Measurements from ENCODE around the gene LRRC18. TPM values are rescaled to one million over a fixed set of nuclear protein-coding genes. Genes with fewer than 3 reads are reported as not detected.

The LRRC18 gene
- total and polyA plus RNA-seq, 10 of the 15 experiments (the other 5 are each of a cell fraction or from before 2014, with no cell fraction given): 0.16 to 0.47 (median 0.24) TPM; not detected in 6

GRCh38 chr10:48945441-48946130 lies 5.9 kb upstream of the LRRC18 start:
- RAD21 ChIA-PET (ENCODE audit: unreplicated experiment): no interaction called here
- TF ChIP-seq TCF7 (IDR thresholded peaks at IDR 0.05; ENCODE audit: borderline replicate concordance): no peak
- TF ChIP-seq FOS (IDR thresholded peaks at IDR 0.05; ENCODE audit: borderline replicate concordance, extremely low read depth, insufficient read length): no peak
- no peak for TF ChIP-seq CEBPB (IDR thresholded peaks at IDR 0.05; ENCODE audit: borderline replicate concordance in 1 of 2, low read depth in 2 of 2, low read length in 2 of 2)
- TF ChIP-seq POLR2AphosphoS2 (IDR thresholded peaks at IDR 0.05; ENCODE audit: low read depth, low read length): no peak
- no peak for TF ChIP-seq SMAD5 (IDR thresholded peaks at IDR 0.05; ENCODE audit: low read depth)
- no peak for TF ChIP-seq PAX5 (IDR thresholded peaks at IDR 0.05; ENCODE audit: borderline replicate concordance, low read depth, low read length)
- no peak for TF ChIP-seq E4F1 (IDR thresholded peaks at IDR 0.05; ENCODE audit: borderline replicate concordance, partially characterized antibody)
- TF ChIP-seq EED (IDR thresholded peaks at IDR 0.05; ENCODE audit: low read depth): no peak
- TF ChIP-seq WRNIP1 (IDR thresholded peaks at IDR 0.05; ENCODE audit: borderline replicate concordance, low read depth, low read length): no peak
- TF ChIP-seq ZNF592 (IDR thresholded peaks at IDR 0.05): no peak
- no peak for TF ChIP-seq SPI1 (IDR thresholded peaks at IDR 0.05; ENCODE audit: borderline replicate concordance, insufficient read depth, low read depth, low read length)
- no peak for TF ChIP-seq MXI1 (IDR thresholded peaks at IDR 0.05; ENCODE audit: low read depth, low read length)
- no peak for TF ChIP-seq KDM1A (IDR thresholded peaks at IDR 0.05; ENCODE audit: borderline replicate concordance)
- no peak for TF ChIP-seq CHD2 (IDR thresholded peaks at IDR 0.05; ENCODE audit: borderline replicate concordance, low read depth, low read length)
- TF ChIP-seq BRCA1 (IDR thresholded peaks at IDR 0.05; ENCODE audit: low read depth, low read length): no peak
- TF ChIP-seq SRF (IDR thresholded peaks at IDR 0.05; ENCODE audit: low read depth in 2 of 2, low read length in 2 of 2): no peak
- TF ChIP-seq TARDBP (IDR thresholded peaks at IDR 0.05; ENCODE audit: borderline replicate concordance): no peak
- no peak for TF ChIP-seq YY1 (IDR thresholded peaks at IDR 0.05; ENCODE audit: low read depth, low read length)
- BruUV-seq (replicated peaks): no TSS peak
- no peaks in the 10 kb centered on the region for H3K79me2 ChIP-seq (ENCODE audit: control insufficient read depth, insufficient read depth, low read length)
- H3K36me3 ChIP-seq (ENCODE audit: control insufficient read depth in 2 of 2, insufficient read depth in 2 of 2, low read length in 1 of 2): peaks cover 25% of the 10 kb centered on the region in 2 experiments
- H2AFZ ChIP-seq (ENCODE audit: control insufficient read depth, low read depth, low read length): no peak overlapping the region
- H3K4me2 ChIP-seq (ENCODE audit: control insufficient read depth, insufficient read depth): no peak overlapping the region
- no peaks in the 10 kb centered on the region for H3K4me1 ChIP-seq (ENCODE audit: control insufficient read depth, insufficient read depth, low read length)
- H3K9me3 ChIP-seq (replicated peaks; ENCODE audit: control insufficient read depth, insufficient read depth, low read length): no peaks in the 10 kb centered on the region
- SMC1A ChIA-PET (ENCODE audit: uncharacterized antibody, unreplicated experiment): no interaction called here
- H3K27ac ChIP-seq (ENCODE audit: control insufficient read depth, insufficient read depth): no peak overlapping the region
- in situ Hi-C loops (cut with MboI): no loop called here
- no peak overlapping the region for H3K9ac ChIP-seq (ENCODE audit: control insufficient read depth, insufficient read depth, low read length)
- CTCF ChIA-PET: no interaction called here
- DNase-seq (ENCODE audit: low read depth, low spot score) (no peak), ATAC-seq (no peak), FAIRE-seq (no peak)
- over 99% methylated on average over 6 of the region's 6 CpGs for WGBS (ENCODE audit: insufficient coverage, insufficient replicate concordance, low lambda C conversion rate, missing lambda C conversion rate)
- no peaks in the 10 kb centered on the region for H3K27me3 ChIP-seq (replicated peaks in 1 of 2; ENCODE audit: control insufficient read depth in 2 of 2, insufficient read depth in 2 of 2, low read length in 1 of 2)
- POLR2A ChIA-PET: no interaction called here
- no peaks in the 10 kb centered on the region for H4K20me1 ChIP-seq (ENCODE audit: control insufficient read depth, insufficient read depth)
- no peak overlapping the region for H3K4me3 ChIP-seq
- intact Hi-C loops (cut with micrococcal nuclease; ENCODE audit: unreplicated experiment): no loop called here
